ENCODE data around the gene TPRG1.

- TF ChIP-seq CTCF (optimal IDR thresholded peaks at IDR 0.05 in 1 of 3, IDR thresholded peaks at IDR 0.05 in 1 of 3, conservative IDR thresholded peaks at IDR 0.05 in 1 of 3; ENCODE audit: extremely low read depth in 1 of 3, insufficient read depth in 2 of 3, low read length in 3 of 3) (no peak), EZH2 (IDR thresholded peaks at IDR 0.05; ENCODE audit: low read length) (no peak)
Measured at GRCh38 chr3:189229196-189229828, 57.5 kb downstream of the TPRG1 start.
